Brain microvascular endothelial cell (primary cell): ENCODE results near the gene ID2.

Experiments
- DNase-seq: peaks from one replicate; pipeline ENCODE4 v3.0.0-alpha.2; 2020
- H3K27ac ChIP-seq: fragments of 250-450 bp; sonication (Bioruptor Pico); 2 replicates; pipeline ENCODE4 v1.5.1; 2020; ENCODE audit warnings: mild to moderate bottlenecking, moderate library complexity
- H3K27me3 ChIP-seq: fragments of 250-450 bp; sonication (Bioruptor Pico); replicated peaks from 2 replicates; pipeline ENCODE4 v1.5.1; 2020; ENCODE audit warnings: mild to moderate bottlenecking
- H3K36me3 ChIP-seq: fragments of 250-450 bp; sonication (Bioruptor Pico); replicated peaks from 2 replicates; pipeline ENCODE4 v1.5.1; 2020; ENCODE audit warnings: mild to moderate bottlenecking
- H3K4me3 ChIP-seq: 2 replicates; pipeline ENCODE4 v1.5.1; 2011; ENCODE audit warnings: low read depth, mild to moderate bottlenecking, control low read depth, low read length, moderate library complexity
- CTCF ChIP-seq: IDR thresholded peaks from 2 replicates; pipeline ENCODE4 v1.5.1; 2011; ENCODE audit warnings: low read depth, mild to moderate bottlenecking, moderate library complexity, low read length, control low read depth, inconsistent platforms; ENCODE audit errors: missing control alignments
- in situ Hi-C: cut with HindIII; loops from 2 replicates; pipeline ENCODE4 v1.10.0; 2017; ENCODE audit warnings: low sequenced_read_pairs, low pct_ligation_motif_present

The ID2 gene

DNA sequence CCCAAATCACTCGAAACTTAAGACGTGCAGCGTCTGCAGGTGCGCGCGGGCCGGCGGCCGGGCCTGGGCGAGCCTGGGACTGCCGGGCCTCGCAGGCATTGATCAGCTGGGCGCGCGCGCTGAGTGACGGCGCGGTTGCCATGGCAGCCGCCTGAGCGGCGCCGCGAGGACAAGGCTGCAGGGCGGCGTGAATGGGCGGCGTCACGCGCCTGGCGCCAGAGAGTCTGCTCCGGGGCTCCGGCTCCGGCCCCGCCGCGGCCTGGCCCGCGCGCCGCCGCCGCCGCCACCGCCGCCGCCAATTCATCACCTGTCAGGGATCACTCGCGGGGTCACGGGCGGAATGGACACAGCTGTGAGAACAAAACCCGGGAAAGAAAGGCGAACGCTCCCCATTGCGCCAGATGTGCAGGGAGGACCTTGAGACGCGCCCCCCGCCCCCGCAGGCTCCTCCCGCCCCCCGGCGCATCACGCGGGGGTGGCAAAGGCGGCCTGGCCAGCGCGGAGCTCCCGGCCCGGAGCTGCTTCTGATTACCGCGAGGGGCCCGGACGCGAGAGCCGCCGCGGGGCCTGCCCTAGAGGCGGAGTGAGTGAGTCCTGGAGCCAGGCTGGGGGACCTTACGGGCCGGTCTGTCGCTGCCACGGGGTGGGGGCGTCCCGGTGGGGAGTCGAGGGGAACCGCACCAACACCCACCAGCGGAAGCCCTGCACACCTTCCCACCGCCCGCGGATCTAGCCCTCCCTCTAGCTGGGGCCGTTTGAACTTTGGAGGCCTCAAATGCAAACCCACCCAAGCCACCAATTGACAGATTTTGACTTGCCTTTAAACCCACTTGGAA is 2.9 kb upstream of the ID2 start:
- Histone ChIP-seq H3K4me3 (peak overlapping the region; percentile 60), H3K27me3 (no peaks in the 10 kb centered on the region), H3K27ac (peak overlapping the region; percentile 78), H3K36me3 (no peaks in the 10 kb centered on the region)
- peak; percentile 6 for TF ChIP-seq CTCF
- in situ Hi-C loops: no loop called here
- peak; percentile 84 for DNase-seq

DNA sequence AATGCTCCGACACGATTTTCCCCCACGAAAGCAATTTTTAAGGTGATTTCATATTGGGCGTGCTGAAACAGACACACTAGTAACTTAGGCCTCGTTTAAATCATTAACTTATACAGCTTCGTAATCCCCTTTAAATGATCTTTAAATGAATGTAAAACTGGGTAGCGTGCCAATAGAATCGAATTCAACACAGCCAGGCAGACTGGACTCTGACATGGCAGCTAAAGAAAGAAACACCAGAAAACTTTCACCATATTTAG is 2.4 kb upstream of the ID2 start:
- Histone ChIP-seq H3K27ac (peak overlapping the region; percentile 78), H3K4me3 (peak overlapping the region; percentile 60), H3K36me3 (no peaks in the 10 kb centered on the region), H3K27me3 (no peaks in the 10 kb centered on the region)
- no peak for TF ChIP-seq CTCF
- in situ Hi-C loops: no loop called here
- no peak for DNase-seq

GRCh38 chr2:8679827-8680731 is 1.8 kb upstream of the ID2 start:
- peak overlapping the region; percentile 78 for H3K27ac ChIP-seq
- no peak for TF ChIP-seq CTCF
- in situ Hi-C loops: no loop called here
- no peaks in the 10 kb centered on the region for H3K36me3 ChIP-seq
- H3K27me3 ChIP-seq: no peaks in the 10 kb centered on the region
- no peak for DNase-seq
- peak overlapping the region; percentile 60 for H3K4me3 ChIP-seq

- no peaks in the 10 kb centered on the region for H3K27me3 ChIP-seq
- no peak for TF ChIP-seq CTCF
- no peaks in the 10 kb centered on the region for H3K36me3 ChIP-seq
- in situ Hi-C loops: no loop called here
- H3K4me3 ChIP-seq: peak overlapping the region; percentile 57
- peak overlapping the region; percentile 53 for H3K27ac ChIP-seq
- DNase-seq: peak; percentile 90
Observed at GRCh38 chr2:8680822-8681760, 765 bp upstream of the ID2 start.

DNA sequence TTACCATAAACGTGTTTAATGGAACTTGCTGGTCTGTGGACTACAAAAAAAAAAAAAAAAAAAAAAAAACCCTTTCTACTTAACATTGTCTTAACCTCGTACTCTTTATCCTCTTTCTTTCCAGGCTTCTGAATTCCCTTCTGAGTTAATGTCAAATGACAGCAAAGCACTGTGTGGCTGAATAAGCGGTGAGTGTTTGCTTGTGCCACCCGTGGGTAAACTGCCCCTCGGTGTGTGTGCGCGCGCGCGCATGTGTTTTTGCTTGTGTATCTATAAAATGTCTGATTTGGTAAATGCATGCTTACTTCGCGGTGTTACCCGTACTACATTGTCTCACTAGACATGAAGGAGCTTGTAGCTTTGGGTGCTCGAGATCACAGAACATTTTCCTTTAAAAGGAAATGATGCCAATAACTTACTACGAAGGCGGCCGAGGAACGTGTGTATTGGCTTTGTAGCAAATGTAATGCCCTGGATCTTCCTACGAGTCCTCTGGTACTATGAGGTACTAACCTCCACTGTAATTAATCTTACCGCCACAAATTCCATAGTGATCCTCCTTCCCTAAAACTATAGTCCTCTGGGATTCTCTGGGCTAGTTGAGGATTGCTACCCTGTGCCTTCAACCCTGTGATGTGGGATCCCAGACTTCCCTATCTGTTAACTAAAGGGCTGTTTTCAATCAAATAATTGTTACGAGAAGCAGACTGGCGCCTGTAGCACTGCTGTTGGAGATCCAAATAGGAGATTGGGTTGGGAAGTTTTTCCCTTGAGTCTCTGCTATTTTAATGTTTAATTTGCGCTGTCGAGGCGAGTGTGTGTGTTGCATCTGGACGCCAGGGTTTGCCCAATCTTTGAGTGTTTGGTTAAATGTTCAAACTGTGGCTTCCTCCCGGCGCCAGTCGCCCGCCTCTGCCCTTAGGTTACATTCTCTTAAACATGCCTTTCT is 1.1 kb downstream of the ID2 start:
- Histone ChIP-seq H3K27me3 (no peaks in the 10 kb centered on the region), H3K27ac (no peak overlapping the region), H3K4me3 (peak overlapping the region; percentile 78), H3K36me3 (no peaks in the 10 kb centered on the region)
- DNase-seq: no peak
- no peak for TF ChIP-seq CTCF
- in situ Hi-C loops: no loop called here
